ENCODE results near the gene ST7. TPM values are rescaled to one million over a fixed set of nuclear protein-coding genes. Genes with fewer than 3 reads are reported as not detected.

The ST7 gene
- total RNA-seq, 2 experiments from 2014 or later = 5.9 to 9.2 TPM

DNA sequence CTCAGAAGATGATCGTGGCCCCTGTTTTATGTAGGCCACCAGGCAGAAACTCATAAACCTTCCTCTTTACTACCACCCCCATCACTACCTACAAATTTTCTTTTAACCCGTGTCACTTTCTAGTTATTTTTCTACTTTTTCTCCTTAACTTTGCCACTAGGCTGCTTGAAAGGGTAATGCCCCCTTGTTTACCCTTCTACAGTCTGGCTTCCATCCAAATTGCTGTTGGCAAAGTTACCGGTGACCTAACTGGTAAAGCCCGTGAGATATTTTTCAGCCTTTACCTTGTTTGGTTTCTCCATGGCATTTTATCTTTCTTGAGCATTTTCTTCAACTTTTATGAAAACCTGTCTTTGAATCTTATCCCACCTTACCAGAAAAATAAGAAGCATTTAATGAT, 216.6 kb downstream of the ST7 start:
- Mint-ChIP-seq H3K27ac (no peak overlapping the region), H3K36me3 (ENCODE audit: low read depth) (no peaks in the 10 kb centered on the region), H3K4me3 (no peak overlapping the region), H3K4me1 (ENCODE audit: low read depth) (no peaks in the 10 kb centered on the region), H3K9me3 (no peaks in the 10 kb centered on the region), H3K27me3 (no peaks in the 10 kb centered on the region)
- intact Hi-C loops (cut with micrococcal nuclease) = no loop called here
- TF ChIP-seq, protein P1, sequence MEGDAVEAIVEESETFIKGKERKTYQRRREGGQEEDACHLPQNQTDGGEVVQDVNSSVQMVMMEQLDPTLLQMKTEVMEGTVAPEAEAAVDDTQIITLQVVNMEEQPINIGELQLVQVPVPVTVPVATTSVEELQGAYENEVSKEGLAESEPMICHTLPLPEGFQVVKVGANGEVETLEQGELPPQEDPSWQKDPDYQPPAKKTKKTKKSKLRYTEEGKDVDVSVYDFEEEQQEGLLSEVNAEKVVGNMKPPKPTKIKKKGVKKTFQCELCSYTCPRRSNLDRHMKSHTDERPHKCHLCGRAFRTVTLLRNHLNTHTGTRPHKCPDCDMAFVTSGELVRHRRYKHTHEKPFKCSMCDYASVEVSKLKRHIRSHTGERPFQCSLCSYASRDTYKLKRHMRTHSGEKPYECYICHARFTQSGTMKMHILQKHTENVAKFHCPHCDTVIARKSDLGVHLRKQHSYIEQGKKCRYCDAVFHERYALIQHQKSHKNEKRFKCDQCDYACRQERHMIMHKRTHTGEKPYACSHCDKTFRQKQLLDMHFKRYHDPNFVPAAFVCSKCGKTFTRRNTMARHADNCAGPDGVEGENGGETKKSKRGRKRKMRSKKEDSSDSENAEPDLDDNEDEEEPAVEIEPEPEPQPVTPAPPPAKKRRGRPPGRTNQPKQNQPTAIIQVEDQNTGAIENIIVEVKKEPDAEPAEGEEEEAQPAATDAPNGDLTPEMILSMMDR (IDR thresholded peaks at IDR 0.05) = no peak
- ChIA-PET CTCF (no interaction called here), POLR2A (no interaction called here)
- ATAC-seq (no peak), DNase-seq (no peak)

DNA sequence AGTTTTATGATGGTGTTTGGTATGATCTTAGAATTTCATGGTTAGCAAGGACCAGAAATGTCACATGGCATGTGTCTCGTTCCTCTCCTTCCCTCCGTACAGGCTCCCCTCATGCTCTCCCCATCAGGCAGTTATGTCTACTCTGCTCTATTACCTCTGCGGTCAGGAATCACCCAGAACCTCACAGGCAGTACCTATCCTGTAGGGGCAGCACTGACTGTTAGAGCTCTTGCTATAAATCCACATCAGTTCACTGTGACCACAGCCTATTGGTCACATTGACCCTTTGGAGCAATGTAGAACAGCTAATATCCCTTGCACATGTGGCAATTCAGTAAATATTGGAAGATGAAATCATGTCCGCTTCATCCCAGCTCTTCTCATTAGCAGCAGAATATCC, 217.8 kb downstream of the ST7 start:
- H3K27me3 Mint-ChIP-seq = no peaks in the 10 kb centered on the region
- no peak for ATAC-seq
- POLR2A ChIA-PET = no interaction called here

DNA sequence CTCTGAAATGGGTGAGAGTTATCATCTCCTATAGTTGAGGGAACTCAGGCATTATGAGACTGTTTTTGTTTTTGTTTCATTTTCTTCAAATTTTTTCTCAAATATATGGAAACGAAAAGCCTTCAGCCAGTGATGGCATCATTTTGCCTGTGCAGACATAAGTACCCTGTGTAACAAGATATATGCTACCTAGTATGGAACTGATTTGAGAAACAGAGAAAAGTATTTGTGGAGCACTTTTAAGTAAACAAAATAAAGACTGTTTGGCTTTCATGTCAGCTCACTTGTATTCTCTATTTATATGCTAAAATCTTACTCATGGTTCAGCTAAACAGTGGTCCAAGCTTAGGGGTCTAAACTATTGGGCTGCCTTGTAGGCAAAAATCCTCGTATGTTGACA, 219.0 kb downstream of the ST7 start:
- CTCF ChIA-PET = no interaction called here
- intact Hi-C loops (cut with micrococcal nuclease) = no loop called here
- Mint-ChIP-seq H3K4me1 (ENCODE audit: low read depth) (no peaks in the 10 kb centered on the region), H3K27ac (no peak overlapping the region), H3K27me3 (no peaks in the 10 kb centered on the region), H3K36me3 (ENCODE audit: low read depth) (no peaks in the 10 kb centered on the region), H3K4me3 (no peak overlapping the region), H3K9me3 (no peaks in the 10 kb centered on the region)
- DNase-seq = no peak
- TF ChIP-seq, protein P1 (IDR thresholded peaks at IDR 0.05) = no peak
- no peak for ATAC-seq
- POLR2A ChIA-PET = no interaction called here

More for the DNA sequence above, 217.8 kb downstream of the ST7 start:
- H3K9me3 Mint-ChIP-seq = no peaks in the 10 kb centered on the region
- no peaks in the 10 kb centered on the region for H3K4me1 Mint-ChIP-seq (ENCODE audit: low read depth)
- TF ChIP-seq, protein P1 (IDR thresholded peaks at IDR 0.05) = no peak
- intact Hi-C loops (cut with micrococcal nuclease) = no loop called here
- H3K4me3 Mint-ChIP-seq = no peak overlapping the region
- H3K36me3 Mint-ChIP-seq (ENCODE audit: low read depth) = no peaks in the 10 kb centered on the region
- DNase-seq = no peak
- no peak overlapping the region for H3K27ac Mint-ChIP-seq
- CTCF ChIA-PET = no interaction called here

DNA sequence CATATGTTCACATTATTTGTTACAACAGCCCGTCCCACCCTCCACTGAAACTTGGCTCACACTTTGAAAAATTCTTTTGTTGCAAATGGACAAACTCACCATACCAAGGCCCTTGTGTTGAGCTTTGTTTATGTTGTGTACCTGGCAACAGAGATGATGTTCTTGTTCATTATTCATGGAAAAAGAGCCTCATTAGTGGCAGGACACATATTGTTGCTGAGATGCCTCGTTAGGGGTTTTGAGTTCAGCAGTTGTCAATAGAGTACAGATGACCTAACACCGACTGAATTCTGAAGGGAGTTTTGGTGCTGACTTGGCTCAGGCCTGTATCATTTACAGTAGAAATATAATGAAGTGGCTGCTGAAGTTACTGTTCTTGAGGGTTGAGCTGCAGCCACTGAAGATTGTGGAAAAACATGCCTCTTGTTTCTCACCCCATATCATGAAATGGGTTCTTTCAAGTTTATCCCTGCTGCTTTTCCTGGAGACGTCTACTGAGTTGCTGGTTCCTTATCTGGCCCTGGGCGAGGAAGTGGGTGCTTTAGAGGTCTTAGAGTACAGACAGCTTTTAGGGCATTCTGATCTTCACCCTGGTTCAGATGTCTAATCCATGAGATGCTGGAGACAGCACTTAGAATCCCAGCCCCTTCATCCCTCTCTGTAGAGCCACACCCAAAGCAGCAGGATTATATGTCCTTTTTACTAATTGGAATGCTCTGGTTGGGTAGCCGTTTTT, 219.9 kb downstream of the ST7 start:
- Mint-ChIP-seq H3K27ac (no peak overlapping the region), H3K27me3 (no peaks in the 10 kb centered on the region), H3K36me3 (ENCODE audit: low read depth) (no peaks in the 10 kb centered on the region), H3K9me3 (no peaks in the 10 kb centered on the region), H3K4me3 (no peak overlapping the region), H3K4me1 (ENCODE audit: low read depth) (no peaks in the 10 kb centered on the region)
- ATAC-seq = no peak
- TF ChIP-seq, protein P1 (IDR thresholded peaks at IDR 0.05) = no peak
- POLR2A ChIA-PET = no interaction called here
- intact Hi-C loops (cut with micrococcal nuclease) = no loop called here
- DNase-seq = no peak
- CTCF ChIA-PET = no interaction called here

DNA sequence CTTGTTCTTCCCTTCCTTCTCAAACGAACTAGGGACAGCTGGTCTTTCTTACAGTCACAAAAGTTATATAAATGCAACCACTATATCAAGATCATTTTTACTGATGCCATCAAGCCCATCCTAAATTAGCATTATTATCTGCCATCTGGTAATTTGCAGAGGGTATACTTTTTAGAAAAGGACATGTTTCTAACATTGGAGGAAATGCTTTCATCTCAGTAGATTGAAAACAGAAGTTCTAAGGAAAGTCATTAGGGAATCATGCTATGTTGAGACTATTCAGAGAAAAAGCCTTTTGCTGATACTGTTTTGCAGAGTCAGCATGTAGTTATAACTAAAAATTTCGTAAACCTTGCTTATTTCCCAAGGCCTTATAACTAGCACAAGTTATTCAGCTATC, 222.9 kb downstream of the ST7 start:
- Mint-ChIP-seq H3K27me3 (no peaks in the 10 kb centered on the region), H3K4me3 (no peak overlapping the region), H3K27ac (no peak overlapping the region), H3K9me3 (no peaks in the 10 kb centered on the region), H3K4me1 (ENCODE audit: low read depth) (no peaks in the 10 kb centered on the region), H3K36me3 (ENCODE audit: low read depth) (no peaks in the 10 kb centered on the region)
- ChIA-PET POLR2A (no interaction called here), CTCF (no interaction called here)
- TF ChIP-seq, protein P1 (IDR thresholded peaks at IDR 0.05) = no peak
- DNase-seq (no peak), ATAC-seq (no peak)
- intact Hi-C loops (cut with micrococcal nuclease) = no loop called here
